ENCODE results near the gene PLB1. TPM values are rescaled to one million over a fixed set of nuclear protein-coding genes. Genes with fewer than 3 reads are reported as not detected.

The PLB1 gene
- total RNA-seq, 4 donors from 2014 or later, result 1.1 to 6.5 (median 2.3) TPM

GRCh38 chr2:28659127-28659526 is 163.3 kb downstream of the PLB1 start:
- no peak overlapping the region for H3K4me3 ChIP-seq
- no peaks in the 10 kb centered on the region for H3K36me3 ChIP-seq
- H3K9me3 ChIP-seq, result no peaks in the 10 kb centered on the region
- no peaks in the 10 kb centered on the region for H3K27me3 ChIP-seq
- no peak for TF ChIP-seq CTCF (IDR thresholded peaks at IDR 0.05)
- no peak for TF ChIP-seq POLR2A (IDR thresholded peaks at IDR 0.05)
- no peak for DNase-seq
- H3K4me1 ChIP-seq, result peaks cover 24 to 100% (median 55%) of the 10 kb centered on the region in 3 donors
- H3K27ac ChIP-seq, result peak overlapping the region in 2 of 4 donors; percentile 91 to 92
- intact Hi-C loops (cut with DNase I), result no loop called here

GRCh38 chr2:28661589-28662001 is 165.7 kb downstream of the PLB1 start:
- 25 to 32% methylated on average over 5 of the region's 5 CpGs for WGBS, 2 donors
- Histone ChIP-seq H3K27ac (peak overlapping the region; percentile 80 to 92 (median 92)), H3K27me3 (no peaks in the 10 kb centered on the region), H3K4me1 (peaks cover 39 to 99% (median 61%) of the 10 kb centered on the region in 3 donors), H3K9me3 (no peaks in the 10 kb centered on the region), H3K4me3 (no peak overlapping the region), H3K36me3 (no peaks in the 10 kb centered on the region)
- TF ChIP-seq CTCF (IDR thresholded peaks at IDR 0.05) (no peak), POLR2A (IDR thresholded peaks at IDR 0.05) (no peak)
- no peak for DNase-seq
- intact Hi-C loops (cut with DNase I), result loop anchor here (10.0 kb wide), 1 partner anchor 93 kb away; the partner anchor contains the start of gene PPP1CB

GRCh38 chr2:28662044-28662443 is 166.2 kb downstream of the PLB1 start:
- no peak for DNase-seq
- intact Hi-C loops (cut with DNase I), result loop anchor here (10.0 kb wide), 1 partner anchor 93 kb away; the partner anchor contains the start of gene PPP1CB
- Histone ChIP-seq H3K9me3 (no peaks in the 10 kb centered on the region), H3K4me1 (peaks cover 39 to 99% (median 61%) of the 10 kb centered on the region in 3 donors), H3K27ac (peak overlapping the region; percentile 80 to 92 (median 92)), H3K27me3 (no peaks in the 10 kb centered on the region), H3K4me3 (no peak overlapping the region), H3K36me3 (no peaks in the 10 kb centered on the region)
- TF ChIP-seq POLR2A (IDR thresholded peaks at IDR 0.05), result no peak
- no peak for TF ChIP-seq CTCF (IDR thresholded peaks at IDR 0.05)
- 14 to 33% methylated on average over 1 of the region's 1 CpG for WGBS, 2 donors

GRCh38 chr2:28662468-28663181 is 166.8 kb downstream of the PLB1 start:
- no peaks in the 10 kb centered on the region for H3K9me3 ChIP-seq
- DNase-seq, result no peak
- H3K4me3 ChIP-seq, result no peak overlapping the region
- H3K27me3 ChIP-seq, result no peaks in the 10 kb centered on the region
- H3K36me3 ChIP-seq, result no peaks in the 10 kb centered on the region
- TF ChIP-seq POLR2A (IDR thresholded peaks at IDR 0.05) (no peak), CTCF (IDR thresholded peaks at IDR 0.05) (no peak)
- intact Hi-C loops (cut with DNase I), result loop anchor here (10.0 kb wide), 1 partner anchor 92 kb away; the partner anchor contains the start of gene PPP1CB
- H3K27ac ChIP-seq, result peak overlapping the region; percentile 80 to 92 (median 92)
- 41 to 84% methylated on average over 3 to 8 of the region's 12 CpGs for WGBS, 2 donors
- H3K4me1 ChIP-seq, result peaks cover 39 to 99% (median 61%) of the 10 kb centered on the region in 3 donors

- peak overlapping the region in 1 of 4 donors; percentile 14 for H3K4me3 ChIP-seq
- intact Hi-C loops (cut with DNase I), result loop anchor here (10.0 kb wide), 1 partner anchor 91 kb away; the partner anchor contains the start of gene PPP1CB
- H3K36me3 ChIP-seq, result no peaks in the 10 kb centered on the region
- H3K4me1 ChIP-seq, result peaks cover 39 to 97% (median 55%) of the 10 kb centered on the region in 3 donors
- DNase-seq, result no peak
- 71 to 75% methylated on average over 1 of the region's 1 CpG for WGBS, 2 donors
- H3K27ac ChIP-seq, result peak overlapping the region; percentile 80 to 92 (median 92)
- TF ChIP-seq CTCF (IDR thresholded peaks at IDR 0.05), result peak in 2 of 6 experiments; percentile 24 to 52
- no peak for TF ChIP-seq POLR2A (IDR thresholded peaks at IDR 0.05)
- H3K27me3 ChIP-seq, result no peaks in the 10 kb centered on the region
- H3K9me3 ChIP-seq, result no peaks in the 10 kb centered on the region
Measured at GRCh38 chr2:28663359-28663758, 167.5 kb downstream of the PLB1 start.

All from esophagus squamous epithelium (tissue), 5 donors.